Activated CD8-positive, alpha-beta T cell treated with anti-CD3 and anti-CD28 coated beads, Interleukin-2, amount 10 ng/mL, durations not matched to agents 7 days and 5 days (primary cell): ENCODE data around the gene POLL. TPM values are rescaled to one million over a fixed set of nuclear protein-coding genes. Genes with fewer than 3 reads are reported as not detected.
A peak's percentile ranks its signal among the peaks of the same experiment; 100 is the strongest.
"Not testable (repeated sequence)": the region's sequence is repeated elsewhere in the genome, so short reads cannot be mapped to it uniquely, and the experiment has no call there.

Experiments
- ATAC-seq: fragments of 150-1000 bp; cut with Tn5 transposase; one replicate; pipeline ENCODE4 v1.10.0; 2021; ENCODE audit warnings: moderate library complexity
- CTCF ChIA-PET: fragments of 350-600 bp; sonication (Branson Sonifier 250); formaldehyde crosslinking; loops from one replicate; lab custom pipeline; 2021; ENCODE audit warnings: antibody characterized with exemption; lab: Charles Lee
- POLR2A ChIA-PET: fragments of 350-600 bp; sonication (Branson Sonifier 250); formaldehyde crosslinking; loops from one replicate; lab custom pipeline; 2021; ENCODE audit warnings: antibody characterized with exemption; lab: Charles Lee
- DNase-seq: peaks from one replicate; pipeline ENCODE4 v3.0.0-alpha.2; 2020
- H3K27ac Mint-ChIP-seq: one replicate; pipeline ENCODE4 v1.8.0; 2021; ENCODE audit warnings: mild to moderate bottlenecking, mixed read lengths
- H3K27me3 Mint-ChIP-seq: one replicate; pipeline ENCODE4 v1.8.0; 2021; ENCODE audit warnings: low read depth, mixed read lengths
- H3K36me3 Mint-ChIP-seq: one replicate; pipeline ENCODE4 v1.8.0; 2021; ENCODE audit warnings: low read depth, mixed read lengths
- H3K4me1 Mint-ChIP-seq: one replicate; pipeline ENCODE4 v1.8.0; 2021; ENCODE audit warnings: low read depth, mixed read lengths
- H3K4me3 Mint-ChIP-seq: one replicate; pipeline ENCODE4 v1.8.0; 2021; ENCODE audit warnings: mild to moderate bottlenecking, mixed read lengths
- H3K9me3 Mint-ChIP-seq: one replicate; pipeline ENCODE4 v1.8.0; 2022; ENCODE audit warnings: mixed read lengths; ENCODE audit not compliant: insufficient read depth
- total RNA-seq, 2 experiments: library from RNA; stranded (reverse); gene quantifications; one replicate each; pipeline ENCODE4 v1.2.3, GENCODE V29; 2021

Gene POLL
- total RNA-seq, result 10 to 100 TPM; 25.3 to 28.5 TPM

GRCh38 chr10:101587725-101588653 is at the start of gene POLL, which contains the start of gene DPCD:
POLL (minus strand) TSS chr10:101588257; CDS start chr10:101587360, 897 bp downstream.
DPCD (plus strand) TSS chr10:101588321; CDS start chr10:101588337, 16 bp downstream.
- CTCF ChIA-PET, result interaction anchor here (0.8 to 4.7 kb wide), 8 partner anchors 9 to 569 kb away, joined by 3 to 29 read pairs (median 6); no protein-coding TSS in a partner anchor
- H3K4me3 Mint-ChIP-seq, result peak within 1 kb of the TSS; percentile 91
- H3K36me3 Mint-ChIP-seq, result peaks cover 10% of the 10 kb centered on the region

DNA sequence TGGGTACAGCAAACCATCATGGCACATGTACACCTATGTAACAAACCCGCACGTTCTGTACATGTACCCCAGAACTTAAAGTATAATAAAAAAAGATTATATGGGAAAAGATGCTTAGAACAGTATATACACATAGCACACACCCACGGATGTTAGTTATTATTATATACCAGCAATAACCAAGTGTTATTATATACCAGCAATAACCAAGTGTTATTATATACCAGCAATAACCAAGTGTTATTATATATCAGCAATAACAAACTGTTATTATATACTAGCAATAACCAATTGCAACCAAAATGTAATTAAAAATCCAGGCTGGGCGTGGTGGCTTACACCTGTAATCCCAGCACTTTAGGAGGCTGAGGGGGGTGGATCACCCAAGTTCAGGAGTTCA is 45.5 kb upstream of the POLL start:
- H3K4me3 Mint-ChIP-seq, H3K4me1 Mint-ChIP-seq, H3K9me3 Mint-ChIP-seq, H3K27me3 Mint-ChIP-seq, POLR2A ChIA-PET, DNase-seq, CTCF ChIA-PET, H3K27ac Mint-ChIP-seq, ATAC-seq: not testable (repeated sequence)
- H3K36me3 Mint-ChIP-seq, result peaks cover 24% of the 10 kb centered on the region

More at GRCh38 chr10:101587725-101588653, at the start of gene POLL, which contains the start of gene DPCD:
- Mint-ChIP-seq H3K4me1 (peaks cover 24% of the 10 kb centered on the region), H3K27ac (peak within 1 kb of the TSS; percentile 85), H3K27me3 (no peaks in the 10 kb centered on the region), H3K9me3 (no peaks in the 10 kb centered on the region)
- POLR2A ChIA-PET, result interaction anchor here (1.0 to 1.1 kb wide), 2 partner anchors 13 to 105 kb away, joined by 4 read pairs; no protein-coding TSS in a partner anchor
- ATAC-seq (peak; percentile 94), DNase-seq (peak; percentile 95)

DNA sequence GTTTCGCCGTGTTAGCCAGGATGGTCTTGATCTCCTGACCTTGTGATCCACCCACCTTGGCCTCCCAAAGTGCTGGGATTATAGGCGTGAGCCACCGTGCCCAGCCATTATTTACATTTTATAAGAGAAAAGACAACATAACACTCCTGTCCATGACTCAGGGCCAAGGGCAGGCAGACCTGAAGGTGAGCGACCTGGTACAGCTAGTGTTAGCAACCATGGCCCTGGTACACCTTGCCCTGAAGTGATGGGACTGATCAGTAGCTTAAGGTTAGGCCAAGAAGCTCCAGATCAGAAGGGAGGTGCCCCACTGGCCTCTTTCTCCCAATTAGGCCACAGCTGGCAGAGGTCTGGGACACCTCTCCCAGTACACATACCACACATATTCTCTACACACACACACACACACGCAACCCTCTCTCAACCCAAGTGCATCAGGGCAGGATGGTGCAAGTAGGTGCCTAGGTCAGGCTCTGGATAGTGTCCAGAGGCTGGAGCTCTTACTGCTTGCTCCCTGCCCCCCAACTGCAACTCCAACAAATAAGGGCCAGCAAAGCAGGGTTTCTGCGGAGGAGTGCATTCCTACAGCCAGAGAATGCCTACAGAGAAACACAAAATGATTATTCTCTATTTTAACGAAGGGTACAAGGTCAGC is 43.9 kb upstream of the POLL start:
- no peak overlapping the region for H3K4me3 Mint-ChIP-seq
- H3K4me1 Mint-ChIP-seq, result peaks cover 1% of the 10 kb centered on the region
- no peaks in the 10 kb centered on the region for H3K27me3 Mint-ChIP-seq
- no peaks in the 10 kb centered on the region for H3K9me3 Mint-ChIP-seq
- POLR2A ChIA-PET, result no interaction called here
- peaks cover 14% of the 10 kb centered on the region for H3K36me3 Mint-ChIP-seq
- ATAC-seq, result no peak
- CTCF ChIA-PET, result interaction anchor here (0.7 to 1.1 kb wide), 2 partner anchors 14 to 29 kb away, joined by 3 read pairs; no protein-coding TSS in a partner anchor
- H3K27ac Mint-ChIP-seq, result no peak overlapping the region
- DNase-seq, result no peak

DNA sequence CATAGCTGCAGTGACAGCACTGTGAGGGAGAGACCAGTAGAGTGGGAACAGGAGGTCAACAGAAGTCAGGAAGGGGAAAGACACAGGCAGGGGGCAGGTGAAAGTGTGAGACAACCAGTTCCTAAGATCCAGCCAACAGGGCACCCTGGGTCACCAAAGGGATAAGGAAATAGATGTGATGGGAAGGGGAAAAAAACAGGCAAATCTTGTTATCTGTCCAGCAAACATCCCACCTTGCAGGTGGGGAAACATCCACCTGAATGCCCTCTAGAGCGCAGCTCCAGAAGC is 42.5 kb upstream of the POLL start:
- ChIA-PET CTCF (interaction anchor here (1.1 kb wide), 1 partner anchor 151 kb away, joined by 4 read pairs; no protein-coding TSS in a partner anchor), POLR2A (no interaction called here)
- Mint-ChIP-seq H3K9me3 (no peaks in the 10 kb centered on the region), H3K4me1 (no peaks in the 10 kb centered on the region), H3K27me3 (no peaks in the 10 kb centered on the region), H3K27ac (no peak overlapping the region), H3K4me3 (no peak overlapping the region), H3K36me3 (peaks cover 11% of the 10 kb centered on the region)
- ATAC-seq, result no peak
- no peak for DNase-seq

- no peaks in the 10 kb centered on the region for H3K27me3 Mint-ChIP-seq
- H3K4me3 Mint-ChIP-seq, result no peak overlapping the region
- no peak overlapping the region for H3K27ac Mint-ChIP-seq
- H3K36me3 Mint-ChIP-seq, result peaks cover 11% of the 10 kb centered on the region
- H3K4me1 Mint-ChIP-seq, result no peaks in the 10 kb centered on the region
- POLR2A ChIA-PET, result no interaction called here
- no peak for ATAC-seq
- no peaks in the 10 kb centered on the region for H3K9me3 Mint-ChIP-seq
- CTCF ChIA-PET, result interaction anchor here (1.1 kb wide), 1 partner anchor 151 kb away, joined by 4 read pairs; no protein-coding TSS in a partner anchor
- no peak for DNase-seq
Observed at GRCh38 chr10:101629837-101630632, 42.0 kb upstream of the POLL start.

- ChIA-PET CTCF (no interaction called here), POLR2A (no interaction called here)
- H3K4me1 Mint-ChIP-seq, result no peaks in the 10 kb centered on the region
- no peaks in the 10 kb centered on the region for H3K27me3 Mint-ChIP-seq
- peaks cover 23% of the 10 kb centered on the region for H3K36me3 Mint-ChIP-seq
- H3K27ac Mint-ChIP-seq, result peak overlapping the region; percentile 6
- no peaks in the 10 kb centered on the region for H3K9me3 Mint-ChIP-seq
- ATAC-seq, result no peak
- DNase-seq, result no peak
- no peak overlapping the region for H3K4me3 Mint-ChIP-seq
Observed at GRCh38 chr10:101625821-101626412, 37.9 kb upstream of the POLL start.

DNA sequence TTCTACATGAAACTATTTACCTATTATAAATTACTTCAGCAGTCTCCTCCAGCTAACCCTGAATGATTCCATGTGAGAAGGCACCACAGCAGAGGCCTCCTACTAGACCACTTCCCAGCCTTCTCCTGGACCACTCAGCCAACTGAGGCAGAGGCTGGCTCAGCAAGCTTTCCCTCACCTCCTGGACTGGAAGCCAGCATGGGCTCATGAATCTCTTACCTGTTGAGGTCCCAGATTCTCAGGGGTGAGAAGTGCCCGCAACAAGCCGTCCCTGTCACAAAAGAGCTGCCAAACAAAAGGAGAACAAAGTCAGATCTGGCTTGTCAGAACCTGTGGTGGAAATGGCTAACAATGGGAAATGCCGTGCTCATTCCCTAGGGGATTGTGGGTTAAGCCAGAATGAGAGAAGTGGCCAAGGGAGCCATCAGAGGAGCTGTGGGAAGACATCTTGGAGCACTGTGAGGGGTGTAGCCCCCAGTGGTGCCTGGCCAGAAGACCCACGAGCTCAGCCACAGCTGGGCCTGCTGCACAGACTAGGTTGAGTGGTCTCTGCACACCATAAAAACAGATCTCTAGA is 36.6 kb upstream of the POLL start:
- Mint-ChIP-seq H3K9me3 (no peaks in the 10 kb centered on the region), H3K36me3 (peaks cover 22% of the 10 kb centered on the region), H3K27ac (no peak overlapping the region), H3K4me1 (no peaks in the 10 kb centered on the region), H3K27me3 (no peaks in the 10 kb centered on the region), H3K4me3 (no peak overlapping the region)
- ChIA-PET POLR2A (no interaction called here), CTCF (no interaction called here)
- no peak for DNase-seq
- ATAC-seq, result no peak

DNA sequence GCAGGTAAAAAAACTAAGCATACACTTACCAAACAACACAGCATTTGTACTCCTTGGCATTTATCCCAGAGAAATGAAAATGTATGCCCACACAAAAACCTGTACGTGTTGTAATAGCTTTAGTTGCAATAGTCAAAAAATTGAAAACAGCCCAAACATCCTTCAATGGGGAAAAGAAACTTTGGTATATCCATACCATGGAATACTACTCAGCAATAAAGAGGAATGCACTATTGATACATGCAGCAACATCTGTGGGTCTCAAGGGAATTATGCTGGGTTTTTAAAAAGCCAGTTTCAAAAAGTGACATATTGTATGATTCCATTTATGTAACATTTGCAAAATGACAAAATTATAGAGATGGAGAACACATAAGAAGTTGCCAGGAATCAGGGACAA is 35.5 kb upstream of the POLL start:
- H3K4me1 Mint-ChIP-seq, result no peaks in the 10 kb centered on the region
- CTCF ChIA-PET, result interaction anchor here (1.8 kb wide), 1 partner anchor 21 kb away, joined by 9 read pairs; no protein-coding TSS in a partner anchor

GRCh38 chr10:101619983-101620382 is 31.9 kb upstream of the POLL start:
- ChIA-PET CTCF (no interaction called here), POLR2A (no interaction called here)
- H3K9me3 Mint-ChIP-seq, result no peaks in the 10 kb centered on the region
- H3K4me3 Mint-ChIP-seq, result no peak overlapping the region
- ATAC-seq (no peak), DNase-seq (no peak)
- no peaks in the 10 kb centered on the region for H3K4me1 Mint-ChIP-seq
- no peaks in the 10 kb centered on the region for H3K27me3 Mint-ChIP-seq
- H3K27ac Mint-ChIP-seq, result no peak overlapping the region
- H3K36me3 Mint-ChIP-seq, result peaks cover 21% of the 10 kb centered on the region

More for the DNA sequence above, 35.5 kb upstream of the POLL start:
- H3K36me3 Mint-ChIP-seq, result peaks cover 22% of the 10 kb centered on the region
- no peaks in the 10 kb centered on the region for H3K27me3 Mint-ChIP-seq
- H3K9me3 Mint-ChIP-seq, result no peaks in the 10 kb centered on the region
- POLR2A ChIA-PET, result no interaction called here
- H3K4me3 Mint-ChIP-seq, result no peak overlapping the region
- no peak for DNase-seq
- no peak overlapping the region for H3K27ac Mint-ChIP-seq
- ATAC-seq, result no peak

GRCh38 chr10:101618871-101619270 is 30.8 kb upstream of the POLL start:
- Mint-ChIP-seq H3K27ac (no peak overlapping the region), H3K9me3 (no peaks in the 10 kb centered on the region), H3K27me3 (no peaks in the 10 kb centered on the region), H3K36me3 (peaks cover 19% of the 10 kb centered on the region), H3K4me1 (no peaks in the 10 kb centered on the region), H3K4me3 (no peak overlapping the region)
- CTCF ChIA-PET, result no interaction called here
- ATAC-seq (no peak), DNase-seq (no peak)
- POLR2A ChIA-PET, result no interaction called here
